ENCODE data around the gene LPAR6.

LPAR6 gene

GRCh38 chr13:48448959-48449614 lies 36.2 kb upstream of the LPAR6 start (continued):
- TF ChIP-seq, protein P1, sequence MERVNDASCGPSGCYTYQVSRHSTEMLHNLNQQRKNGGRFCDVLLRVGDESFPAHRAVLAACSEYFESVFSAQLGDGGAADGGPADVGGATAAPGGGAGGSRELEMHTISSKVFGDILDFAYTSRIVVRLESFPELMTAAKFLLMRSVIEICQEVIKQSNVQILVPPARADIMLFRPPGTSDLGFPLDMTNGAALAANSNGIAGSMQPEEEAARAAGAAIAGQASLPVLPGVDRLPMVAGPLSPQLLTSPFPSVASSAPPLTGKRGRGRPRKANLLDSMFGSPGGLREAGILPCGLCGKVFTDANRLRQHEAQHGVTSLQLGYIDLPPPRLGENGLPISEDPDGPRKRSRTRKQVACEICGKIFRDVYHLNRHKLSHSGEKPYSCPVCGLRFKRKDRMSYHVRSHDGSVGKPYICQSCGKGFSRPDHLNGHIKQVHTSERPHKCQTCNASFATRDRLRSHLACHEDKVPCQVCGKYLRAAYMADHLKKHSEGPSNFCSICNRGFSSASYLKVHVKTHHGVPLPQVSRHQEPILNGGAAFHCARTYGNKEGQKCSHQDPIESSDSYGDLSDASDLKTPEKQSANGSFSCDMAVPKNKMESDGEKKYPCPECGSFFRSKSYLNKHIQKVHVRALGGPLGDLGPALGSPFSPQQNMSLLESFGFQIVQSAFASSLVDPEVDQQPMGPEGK (CRISPR knock-in tag; IDR thresholded peaks at IDR 0.05; ENCODE audit: borderline replicate concordance), result no peak
- TF ChIP-seq BACH2 (CRISPR knock-in tag; IDR thresholded peaks at IDR 0.05; ENCODE audit: borderline replicate concordance) (no peak), ESRRG (CRISPR knock-in tag; IDR thresholded peaks at IDR 0.05) (no peak)

DNA sequence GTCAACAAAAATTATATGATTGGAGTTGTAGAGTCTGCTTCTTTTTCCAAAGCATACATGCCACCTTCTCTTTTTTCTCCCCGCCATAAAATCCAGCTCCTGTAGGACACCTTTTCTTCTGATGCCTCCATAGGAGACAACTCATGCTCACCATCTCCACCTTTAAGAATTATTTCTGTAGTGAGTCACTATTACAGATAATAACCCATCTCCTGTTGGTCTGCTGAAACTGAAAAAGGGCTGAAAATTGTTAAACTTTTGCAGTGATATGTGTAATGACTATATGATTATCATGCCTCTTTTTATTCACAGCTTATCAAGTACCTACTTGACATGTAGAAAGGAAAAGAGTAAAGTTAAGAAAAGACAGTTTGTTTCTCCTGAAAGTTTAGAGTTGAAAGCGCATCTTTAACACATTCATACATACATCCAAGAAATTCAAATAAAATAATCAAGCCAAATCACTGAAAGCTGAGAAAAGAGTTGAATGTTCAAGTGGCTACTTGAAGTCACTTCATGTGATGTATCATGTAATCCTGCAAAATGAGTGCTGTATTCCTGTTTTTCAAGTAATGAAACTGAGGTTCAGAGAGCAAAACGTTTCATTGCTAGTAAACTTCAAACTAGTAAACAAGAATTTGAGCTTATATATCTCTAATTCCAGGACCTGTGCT lies 35.5 kb upstream of the LPAR6 start:
- no peak for ATAC-seq
- TF ChIP-seq ARNTL (CRISPR knock-in tag; IDR thresholded peaks at IDR 0.05; ENCODE audit: borderline replicate concordance, low read depth), result no peak
- TF ChIP-seq OSR1 (CRISPR knock-in tag; IDR thresholded peaks at IDR 0.05), result no peak
- TF ChIP-seq CSRNP3 (CRISPR knock-in tag; IDR thresholded peaks at IDR 0.05), result no peak
- TF ChIP-seq, protein P2, sequence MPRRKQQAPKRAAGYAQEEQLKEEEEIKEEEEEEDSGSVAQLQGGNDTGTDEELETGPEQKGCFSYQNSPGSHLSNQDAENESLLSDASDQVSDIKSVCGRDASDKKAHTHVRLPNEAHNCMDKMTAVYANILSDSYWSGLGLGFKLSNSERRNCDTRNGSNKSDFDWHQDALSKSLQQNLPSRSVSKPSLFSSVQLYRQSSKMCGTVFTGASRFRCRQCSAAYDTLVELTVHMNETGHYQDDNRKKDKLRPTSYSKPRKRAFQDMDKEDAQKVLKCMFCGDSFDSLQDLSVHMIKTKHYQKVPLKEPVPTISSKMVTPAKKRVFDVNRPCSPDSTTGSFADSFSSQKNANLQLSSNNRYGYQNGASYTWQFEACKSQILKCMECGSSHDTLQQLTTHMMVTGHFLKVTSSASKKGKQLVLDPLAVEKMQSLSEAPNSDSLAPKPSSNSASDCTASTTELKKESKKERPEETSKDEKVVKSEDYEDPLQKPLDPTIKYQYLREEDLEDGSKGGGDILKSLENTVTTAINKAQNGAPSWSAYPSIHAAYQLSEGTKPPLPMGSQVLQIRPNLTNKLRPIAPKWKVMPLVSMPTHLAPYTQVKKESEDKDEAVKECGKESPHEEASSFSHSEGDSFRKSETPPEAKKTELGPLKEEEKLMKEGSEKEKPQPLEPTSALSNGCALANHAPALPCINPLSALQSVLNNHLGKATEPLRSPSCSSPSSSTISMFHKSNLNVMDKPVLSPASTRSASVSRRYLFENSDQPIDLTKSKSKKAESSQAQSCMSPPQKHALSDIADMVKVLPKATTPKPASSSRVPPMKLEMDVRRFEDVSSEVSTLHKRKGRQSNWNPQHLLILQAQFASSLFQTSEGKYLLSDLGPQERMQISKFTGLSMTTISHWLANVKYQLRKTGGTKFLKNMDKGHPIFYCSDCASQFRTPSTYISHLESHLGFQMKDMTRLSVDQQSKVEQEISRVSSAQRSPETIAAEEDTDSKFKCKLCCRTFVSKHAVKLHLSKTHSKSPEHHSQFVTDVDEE (CRISPR knock-in tag; IDR thresholded peaks at IDR 0.05), result no peak
- TF ChIP-seq ZNF8 (CRISPR knock-in tag; IDR thresholded peaks at IDR 0.05), result no peak
- no peak for TF ChIP-seq RARB (CRISPR knock-in tag; IDR thresholded peaks at IDR 0.05)
- TF ChIP-seq, protein P3, sequence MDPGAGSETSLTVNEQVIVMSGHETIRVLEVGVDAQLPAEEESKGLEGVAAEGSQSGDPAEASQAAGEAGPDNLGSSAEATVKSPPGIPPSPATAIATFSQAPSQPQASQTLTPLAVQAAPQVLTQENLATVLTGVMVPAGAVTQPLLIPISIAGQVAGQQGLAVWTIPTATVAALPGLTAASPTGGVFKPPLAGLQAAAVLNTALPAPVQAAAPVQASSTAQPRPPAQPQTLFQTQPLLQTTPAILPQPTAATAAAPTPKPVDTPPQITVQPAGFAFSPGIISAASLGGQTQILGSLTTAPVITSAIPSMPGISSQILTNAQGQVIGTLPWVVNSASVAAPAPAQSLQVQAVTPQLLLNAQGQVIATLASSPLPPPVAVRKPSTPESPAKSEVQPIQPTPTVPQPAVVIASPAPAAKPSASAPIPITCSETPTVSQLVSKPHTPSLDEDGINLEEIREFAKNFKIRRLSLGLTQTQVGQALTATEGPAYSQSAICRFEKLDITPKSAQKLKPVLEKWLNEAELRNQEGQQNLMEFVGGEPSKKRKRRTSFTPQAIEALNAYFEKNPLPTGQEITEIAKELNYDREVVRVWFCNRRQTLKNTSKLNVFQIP (CRISPR knock-in tag; IDR thresholded peaks at IDR 0.05; ENCODE audit: borderline replicate concordance, low read depth), result no peak
- no peak for TF ChIP-seq TOX (CRISPR knock-in tag; IDR thresholded peaks at IDR 0.05; ENCODE audit: borderline replicate concordance)
- TF ChIP-seq ZFP30 (CRISPR knock-in tag; IDR thresholded peaks at IDR 0.05), result no peak
- TF ChIP-seq, protein P1 (CRISPR knock-in tag; IDR thresholded peaks at IDR 0.05; ENCODE audit: borderline replicate concordance), result no peak
- TF ChIP-seq TCF4 (CRISPR knock-in tag; IDR thresholded peaks at IDR 0.05; ENCODE audit: borderline replicate concordance), result no peak
- no peak for TF ChIP-seq BACH2 (CRISPR knock-in tag; IDR thresholded peaks at IDR 0.05; ENCODE audit: borderline replicate concordance)
- TF ChIP-seq ESRRG (CRISPR knock-in tag; IDR thresholded peaks at IDR 0.05), result no peak
- TF ChIP-seq CSDC2 (CRISPR knock-in tag; IDR thresholded peaks at IDR 0.05), result no peak
- TF ChIP-seq ZC3H10 (CRISPR knock-in tag; IDR thresholded peaks at IDR 0.05), result no peak
- TF ChIP-seq GLIS3 (CRISPR knock-in tag; IDR thresholded peaks at IDR 0.05), result no peak

- peak; percentile 51; the same call in 2 of the 3 replicates for ATAC-seq
- TF ChIP-seq CSDC2 (CRISPR knock-in tag; IDR thresholded peaks at IDR 0.05) (no peak), CREB5 (CRISPR knock-in tag; IDR thresholded peaks at IDR 0.05; ENCODE audit: low read depth) (no peak), ZNF8 (CRISPR knock-in tag; IDR thresholded peaks at IDR 0.05) (no peak), ARNTL (CRISPR knock-in tag; IDR thresholded peaks at IDR 0.05; ENCODE audit: borderline replicate concordance, low read depth) (no peak), RARB (CRISPR knock-in tag; IDR thresholded peaks at IDR 0.05) (no peak), ZNF70 (CRISPR knock-in tag; IDR thresholded peaks at IDR 0.05) (no peak), ZFP3 (CRISPR knock-in tag; IDR thresholded peaks at IDR 0.05) (no peak), ZNF565 (CRISPR knock-in tag; conservative IDR thresholded peaks at IDR 0.05; ENCODE audit: low read depth) (no peak), BACH2 (CRISPR knock-in tag; IDR thresholded peaks at IDR 0.05; ENCODE audit: borderline replicate concordance) (no peak)
- TF ChIP-seq, protein P2 (CRISPR knock-in tag; IDR thresholded peaks at IDR 0.05), result no peak
These were observed 33.6 kb upstream of the LPAR6 start for GRCh38 chr13:48446464-48446863.
